SK-N-SH treated with all-trans-retinoic acid at 6 μM for 48 hours (cell line): ENCODE measurements around the gene SUMO3.

Experiments
- ATAC-seq: fragments of 200-7000 bp; cut with Tn5 transposase; 3 replicates; pipeline ENCODE4 v1.9.1; 2020; ENCODE audit warnings: mild to moderate bottlenecking, moderate library complexity
- ARNTL ChIP-seq: fragments of 450-650 bp; formaldehyde crosslinking; IDR thresholded peaks from 2 replicates; pipeline ENCODE4 v1.5.0; 2020; ENCODE audit warnings: low read depth, mild to moderate bottlenecking, moderate library complexity, borderline replicate concordance
- CREB5 ChIP-seq: fragments of 250-450 bp; sonication (Bioruptor Pico); IDR thresholded peaks from 2 replicates; pipeline ENCODE4 v1.5.1; 2020; ENCODE audit warnings: low read depth, mild to moderate bottlenecking, moderate library complexity
- CSDC2 ChIP-seq: fragments of 250-450 bp; sonication (Bioruptor Pico); IDR thresholded peaks from 2 replicates; pipeline ENCODE4 v1.5.0; 2020; ENCODE audit warnings: mild to moderate bottlenecking, moderate library complexity
- CSRNP3 ChIP-seq: fragments of 250-450 bp; sonication (Bioruptor Pico); IDR thresholded peaks from 2 replicates; pipeline ENCODE4 v1.5.1; 2021; ENCODE audit warnings: mild to moderate bottlenecking, moderate library complexity
- ESRRG ChIP-seq: fragments of 250-450 bp; sonication (Bioruptor Pico); IDR thresholded peaks from 2 replicates; pipeline ENCODE4 v1.6.1; 2021; ENCODE audit warnings: mild to moderate bottlenecking
- GLIS3 ChIP-seq: fragments of 250-450 bp; sonication (Bioruptor Pico); IDR thresholded peaks from 2 replicates; pipeline ENCODE4 v1.5.0; 2020; ENCODE audit warnings: mild to moderate bottlenecking, moderate library complexity
- ISL1 ChIP-seq: fragments of 250-450 bp; sonication (Bioruptor Pico); IDR thresholded peaks from 2 replicates; pipeline ENCODE4 v2.1.2; 2022; ENCODE audit warnings: mild to moderate bottlenecking, moderate library complexity
- PATZ1 ChIP-seq: fragments of 250-450 bp; sonication (Bioruptor Pico); IDR thresholded peaks from 2 replicates; pipeline ENCODE4 v1.8.0; 2020; ENCODE audit warnings: mild to moderate bottlenecking, moderate library complexity, borderline replicate concordance
- POU6F1 ChIP-seq: fragments of 250-450 bp; sonication (Bioruptor Pico); IDR thresholded peaks from 2 replicates; pipeline ENCODE4 v1.8.0; 2021; ENCODE audit warnings: low read depth, mild to moderate bottlenecking, moderate library complexity, borderline replicate concordance
- RARB ChIP-seq: fragments of 250-450 bp; sonication (Bioruptor Pico); IDR thresholded peaks from 2 replicates; pipeline ENCODE4 v1.8.0; 2021; ENCODE audit warnings: mild to moderate bottlenecking, moderate library complexity
- TCF4 ChIP-seq: fragments of 250-450 bp; sonication (Bioruptor Pico); IDR thresholded peaks from 2 replicates; pipeline ENCODE4 v1.8.0; 2021; ENCODE audit warnings: mild to moderate bottlenecking, moderate library complexity, borderline replicate concordance
- TOX ChIP-seq: fragments of 250-450 bp; sonication (Bioruptor Pico); IDR thresholded peaks from 2 replicates; pipeline ENCODE4 v1.8.0; 2021; ENCODE audit warnings: mild to moderate bottlenecking, moderate library complexity, borderline replicate concordance
- TSHZ2 ChIP-seq: fragments of 250-450 bp; sonication (Bioruptor Pico); IDR thresholded peaks from 2 replicates; pipeline ENCODE4 v1.5.0; 2020; ENCODE audit warnings: mild to moderate bottlenecking, moderate library complexity
- ZC3H10 ChIP-seq: fragments of 250-450 bp; sonication (Bioruptor Pico); IDR thresholded peaks from 2 replicates; pipeline ENCODE4 v1.5.1; 2021; ENCODE audit warnings: mild to moderate bottlenecking, moderate library complexity
- ZFP3 ChIP-seq: fragments of 250-450 bp; sonication (Bioruptor Pico); IDR thresholded peaks from 2 replicates; pipeline ENCODE4 v1.5.0; 2020; ENCODE audit warnings: mild to moderate bottlenecking, moderate library complexity
- ZNF565 ChIP-seq: fragments of 450-650 bp; formaldehyde crosslinking; conservative IDR thresholded peaks from 2 replicates; pipeline ENCODE4 v1.5.0; 2020; ENCODE audit warnings: low read depth, mild to moderate bottlenecking, moderate library complexity
- ZNF70 ChIP-seq: fragments of 450-650 bp; formaldehyde crosslinking; IDR thresholded peaks from 2 replicates; pipeline ENCODE4 v1.5.0; 2020; ENCODE audit warnings: mild to moderate bottlenecking, moderate library complexity
- ZNF8 ChIP-seq: fragments of 450-650 bp; formaldehyde crosslinking; IDR thresholded peaks from 2 replicates; pipeline ENCODE4 v1.5.0; 2020; ENCODE audit warnings: mild to moderate bottlenecking, moderate library complexity

The SUMO3 gene

GRCh38 chr21:44766818-44767354 lies 51.0 kb downstream of the SUMO3 start (continued):
- TF ChIP-seq PATZ1 (CRISPR knock-in tag) (no peak), ESRRG (CRISPR knock-in tag) (no peak), ARNTL (CRISPR knock-in tag) (no peak), ZNF8 (no peak), ZFP3 (CRISPR knock-in tag) (no peak), RARB (CRISPR knock-in tag) (no peak)

GRCh38 chr21:44766014-44766817 lies 51.6 kb downstream of the SUMO3 start:
- peak; percentile 7 for ATAC-seq
- TF ChIP-seq TSHZ2 (CRISPR knock-in tag) (no peak), ZNF8 (no peak), ZC3H10 (CRISPR knock-in tag) (no peak), CREB5 (CRISPR knock-in tag) (no peak), ZNF70 (CRISPR knock-in tag) (no peak), POU6F1 (CRISPR knock-in tag) (no peak), TOX (CRISPR knock-in tag) (no peak), ZFP3 (CRISPR knock-in tag) (no peak), ESRRG (CRISPR knock-in tag) (no peak), RARB (CRISPR knock-in tag) (no peak), ISL1 (CRISPR knock-in tag) (no peak), TCF4 (CRISPR knock-in tag) (no peak), CSDC2 (CRISPR knock-in tag) (no peak), ZNF565 (no peak), GLIS3 (CRISPR knock-in tag) (no peak), PATZ1 (CRISPR knock-in tag) (no peak), ARNTL (CRISPR knock-in tag) (no peak), CSRNP3 (CRISPR knock-in tag) (no peak)
